OCI-LY3 (cell line): ENCODE data around the gene PAN3.

Experiments used
- CTCF ChIP-seq: fragments of 200-600, 300-600 bp; sonication (generic); IDR thresholded peaks from 2 replicates; pipeline ENCODE4 v1.5.1; 2014; ENCODE audit warnings: antibody characterized with exemption, low read length, low read depth
- EZH2phosphoT487 ChIP-seq: fragments of 200-600 bp; shearing (Covaris generic); IDR thresholded peaks from 2 replicates; pipeline ENCODE4 v1.6.1; 2018; ENCODE audit warnings: antibody characterized with exemption, mixed run types, low read depth

GRCh38 chr13:28306325-28306724 lies 168.0 kb downstream of the PAN3 start:
- no peak for TF ChIP-seq CTCF
- no peak for TF ChIP-seq EZH2phosphoT487
